GM12864 (cell line): ENCODE results near the gene CNTN2.

Experiments
- DNase-seq: peaks from one replicate; pipeline ENCODE4 v3.0.0-alpha.2; 2011; ENCODE audit warnings: low read depth
- H3K4me3 ChIP-seq: 2 replicates; pipeline ENCODE4 v1.5.1; 2011; ENCODE audit warnings: mild to moderate bottlenecking, low read depth, low read length, control low read depth
- CTCF ChIP-seq: IDR thresholded peaks from 2 replicates; pipeline ENCODE4 v1.5.1; 2011; ENCODE audit warnings: low read depth, mild to moderate bottlenecking, moderate library complexity, low read length, control low read depth, inconsistent platforms; ENCODE audit errors: missing control alignments

Gene CNTN2

DNA sequence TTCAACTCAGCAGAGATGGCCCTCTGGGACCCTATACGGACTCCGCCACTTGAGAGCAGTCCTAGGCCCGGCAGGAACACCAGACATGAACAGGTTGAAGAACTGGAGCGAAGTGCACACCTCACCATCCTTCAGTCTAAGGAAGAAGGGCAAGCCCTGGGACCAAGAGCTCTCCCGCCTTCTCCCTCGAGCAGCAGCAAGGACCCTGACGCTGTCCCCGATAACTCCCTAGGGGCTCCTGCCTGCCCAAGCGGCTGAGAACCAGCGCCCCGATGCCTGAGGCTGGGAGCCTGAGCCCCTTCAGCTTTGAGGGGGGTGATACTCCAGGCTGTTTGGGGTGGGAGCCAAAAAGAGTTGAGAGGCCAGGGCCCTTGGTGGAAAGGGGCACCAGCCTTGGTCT lies 31.1 kb downstream of the CNTN2 start:
- H3K4me3 ChIP-seq, result no peak overlapping the region
- TF ChIP-seq CTCF, result no peak
- DNase-seq, result no peak

DNA sequence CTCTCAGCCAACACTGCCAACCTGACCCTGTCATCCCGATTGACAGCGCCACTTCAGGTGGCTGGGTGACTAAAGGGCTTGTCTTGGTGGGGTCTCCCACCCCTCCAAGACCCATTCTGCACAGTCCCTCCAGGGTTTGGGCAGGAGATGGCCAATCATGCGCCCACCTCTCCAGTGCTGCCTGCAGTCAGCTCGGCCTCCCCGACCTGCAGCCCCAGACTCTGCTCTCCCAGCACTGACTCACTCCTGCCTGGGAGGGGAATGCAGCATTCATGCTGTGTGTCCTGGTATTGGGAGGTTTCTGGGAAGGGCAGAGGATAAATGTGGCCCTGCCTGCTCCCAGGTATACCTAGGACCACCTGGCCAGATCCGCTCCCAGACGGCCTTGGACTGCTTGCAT lies 31.5 kb downstream of the CNTN2 start:
- no peak for TF ChIP-seq CTCF
- no peak for DNase-seq
- H3K4me3 ChIP-seq, result no peak overlapping the region

DNA sequence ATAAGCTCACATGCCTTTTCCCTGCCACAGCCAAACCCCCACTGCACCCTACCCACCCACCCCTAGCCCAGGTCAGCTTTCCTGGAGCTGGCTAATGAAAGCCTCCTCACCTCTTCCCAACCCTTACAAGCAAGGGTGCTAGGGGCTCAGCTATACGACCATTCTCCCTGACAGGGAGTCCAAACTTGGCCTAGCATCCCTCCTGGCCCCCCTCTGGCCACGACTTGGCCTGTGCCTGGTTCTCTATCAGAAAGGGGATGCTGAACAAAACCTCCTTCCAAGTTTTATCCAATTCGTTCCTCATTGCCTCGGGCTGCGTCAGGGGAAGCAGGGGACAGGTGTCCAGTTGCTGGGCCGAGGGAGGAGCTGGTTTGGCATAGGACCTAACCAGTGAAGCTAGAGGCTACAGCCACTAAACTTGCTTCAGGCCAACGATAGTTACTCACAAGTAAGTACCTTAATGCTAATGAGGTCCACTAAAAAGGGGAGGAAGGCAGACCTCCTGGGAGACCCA lies 32.7 kb downstream of the CNTN2 start:
- no peak for DNase-seq
- no peak overlapping the region for H3K4me3 ChIP-seq
- no peak for TF ChIP-seq CTCF

- DNase-seq, result no peak
- TF ChIP-seq CTCF, result no peak
- H3K4me3 ChIP-seq, result no peak overlapping the region
Measured at GRCh38 chr1:205076245-205076761, 33.3 kb downstream of the CNTN2 start.

- TF ChIP-seq CTCF, result no peak
- no peak for DNase-seq
- no peak overlapping the region for H3K4me3 ChIP-seq
Measured at GRCh38 chr1:205077158-205077933, 34.3 kb downstream of the CNTN2 start.

DNA sequence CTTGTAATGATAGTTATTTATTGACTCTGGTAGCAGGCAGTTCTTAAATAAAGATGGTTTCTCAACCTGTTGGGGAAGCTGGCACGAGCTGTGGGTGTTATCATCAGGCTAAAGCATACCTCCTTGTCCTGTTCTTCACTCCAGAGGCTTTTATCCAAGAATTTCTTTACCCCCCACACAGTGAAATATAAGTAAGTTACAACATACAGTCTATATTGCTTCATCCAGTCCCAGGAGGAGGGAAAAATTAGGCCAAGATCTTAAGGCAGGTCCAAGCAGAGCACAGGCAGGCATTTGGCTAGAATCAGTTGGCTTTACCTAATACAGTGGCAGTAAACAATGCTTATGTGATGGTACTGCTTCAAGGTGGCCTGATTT lies 34.9 kb downstream of the CNTN2 start:
- no peak for TF ChIP-seq CTCF
- H3K4me3 ChIP-seq, result no peak overlapping the region
- no peak for DNase-seq

DNA sequence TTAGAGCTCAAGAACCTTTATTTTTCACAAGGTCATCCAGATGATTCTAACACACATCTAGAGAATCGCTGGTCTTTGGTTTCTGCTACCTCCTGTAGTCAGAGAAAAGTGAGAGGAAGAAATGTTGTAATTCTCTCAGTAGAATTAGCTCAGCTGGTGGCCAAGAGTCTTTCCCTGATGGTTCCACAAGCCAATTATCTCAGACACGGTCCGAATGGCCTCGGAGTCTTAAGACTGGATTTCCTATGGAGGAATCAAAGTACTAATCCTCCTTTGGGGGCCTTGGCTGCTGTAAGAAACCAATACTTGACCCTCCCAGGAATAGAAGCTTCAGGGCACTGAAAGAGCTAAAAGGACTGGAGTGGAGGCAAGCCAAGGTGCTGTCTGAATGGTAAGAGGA lies 39.4 kb downstream of the CNTN2 start:
- no peak for TF ChIP-seq CTCF
- no peak for DNase-seq
- no peak overlapping the region for H3K4me3 ChIP-seq
